GM12878 (cell line): Measurements from ENCODE around the gene LOXL3. TPM values are rescaled to one million over a fixed set of nuclear protein-coding genes. Genes with fewer than 3 reads are reported as not detected.

ENCODE experiments used
- BRCA1 ChIP-seq: IDR thresholded peaks from 2 replicates; pipeline ENCODE4 v1.6.1; 2011; ENCODE audit warnings: low read depth, low read length, improper control_type of control experiment
- CUX1 ChIP-seq: IDR thresholded peaks from 2 replicates; pipeline ENCODE4 v1.6.1; 2012; ENCODE audit warnings: improper control_type of control experiment, low read depth, low read length; ENCODE audit not compliant: insufficient replicate concordance
- EGR1 ChIP-seq, 2 experiments: IDR thresholded peaks; 1 replicate in 1 of 2; 2 replicates in 1 of 2; pipeline ENCODE4 v1.6.1; 2011 to 2012; ENCODE audit warnings: low read depth in 2 of 2, low read length in 2 of 2, borderline replicate concordance in 1 of 2, mild to moderate bottlenecking in 1 of 2, moderate library complexity in 1 of 2
- ESRRA ChIP-seq: IDR thresholded peaks from 2 replicates; pipeline ENCODE4 v1.6.1; 2012; ENCODE audit warnings: mild to moderate bottlenecking, low read length, improper control_type of control experiment
- HDGF ChIP-seq: fragments of 450-650 bp; IDR thresholded peaks from 2 replicates; pipeline ENCODE4 v1.6.1; 2016; ENCODE audit warnings: antibody characterized with exemption
- NFYB ChIP-seq: IDR thresholded peaks from 2 replicates; pipeline ENCODE4 v1.6.1; 2011; ENCODE audit warnings: low read depth, mild to moderate bottlenecking, low read length, improper control_type of control experiment, moderate library complexity; ENCODE audit not compliant: insufficient read depth
- NKRF ChIP-seq: fragments of 450-650 bp; conservative IDR thresholded peaks from 2 replicates; pipeline ENCODE4 v1.6.1; 2017; ENCODE audit warnings: mild to moderate bottlenecking, moderate library complexity
- PAX5 ChIP-seq: IDR thresholded peaks from 2 replicates; pipeline ENCODE4 v1.6.1; 2011; ENCODE audit warnings: low read depth, low read length, borderline replicate concordance
- POU2F2 ChIP-seq: IDR thresholded peaks from 3 replicates; pipeline ENCODE4 v1.6.1; 2011; ENCODE audit warnings: low read depth, mild to moderate bottlenecking, low read length, borderline replicate concordance
- USF2 ChIP-seq: IDR thresholded peaks from 2 replicates; pipeline ENCODE4 v1.6.1; 2011; ENCODE audit warnings: low read depth, low read length, improper control_type of control experiment, borderline replicate concordance
- ZNF384 ChIP-seq: IDR thresholded peaks from 2 replicates; pipeline ENCODE4 v1.6.1; 2012; ENCODE audit warnings: low read depth, mild to moderate bottlenecking, low read length, improper control_type of control experiment, borderline replicate concordance
- ZNF687 ChIP-seq: fragments of 450-650 bp; IDR thresholded peaks from 2 replicates; pipeline ENCODE4 v1.6.1; 2017; ENCODE audit warnings: mild to moderate bottlenecking, moderate library complexity
- polyA plus RNA-seq, 11 experiments: library from polyadenylated mRNA; depleted of rRNA in 4 of 11; unstranded in 6 of 11; stranded (reverse) in 5 of 11; fragments of >200 nt; fragmentation: Nextera tagmentation in 4 of 11; fragmentation: Illumina TruSeq in 1 of 11; extraction: Ambion mirVana in 4 of 11; extraction: Trizol in 1 of 11; gene quantifications; 1 replicate in 1 of 11; 2 replicates in 10 of 11; pipeline versions ENCODE4 v1.2.1 to v1.2.3, GENCODE V29; 2011 to 2016; ENCODE audit warnings: inconsistent platforms in 2 of 11, missing spikeins in 2 of 11, low read depth in 1 of 11
- total RNA-seq, 4 experiments: library from RNA; depleted of rRNA in 3 of 4; stranded (reverse); fragments of >200 nt in 3 of 4; fragmentation: Illumina TruSeq in 1 of 4; extraction: Trizol in 1 of 4; gene quantifications; 2 replicates each; pipeline versions ENCODE4 v1.2.1 to v1.2.3, GENCODE V29; 2013 to 2021

The LOXL3 gene
- total and polyA plus RNA-seq, 10 of the 15 experiments (the other 5 are each of a cell fraction or from before 2014, with no cell fraction given) = 6.2 to 40.9 (median 23.3) TPM

- TF ChIP-seq EGR1 (IDR thresholded peaks at IDR 0.05; ENCODE audit: borderline replicate concordance in 1 of 2, low read depth in 2 of 2, low read length in 2 of 2) (peak in 1 of 2 experiments; percentile 21; a peak in 1 of 3 replicates), NFYB (no peak), CUX1 (no peak), ZNF687 (peak; percentile 77), ZNF384 (no peak), NKRF (0 out of 2 replicates have a peak, but pooled peaks have one; percentile 42), BRCA1 (no peak), HDGF (no peak), ESRRA (no peak), POU2F2 (0 out of 3 replicates have a peak, but pooled peaks have one; percentile 3), PAX5 (peak; percentile 11; the same call in 1 of the 2 replicates), USF2 (no peak)
Observed at GRCh38 chr2:74502720-74503505, 50.8 kb downstream of the LOXL3 start (continued).
